Pancreas (tissue), 10 donors: ENCODE measurements around the gene TACO1. TPM values are rescaled to one million over a fixed set of nuclear protein-coding genes. Genes with fewer than 3 reads are reported as not detected.

Experiments used
- ATAC-seq, 4 donors: fragments of 200-7000 bp; cut with Tn5 transposase; one replicate each; pipeline versions ENCODE4 v1.8.0 to v1.9.1; 2020; ENCODE audit warnings: mild to moderate bottlenecking in 4 of 4, moderate library complexity in 4 of 4
- DNase-seq, 6 donors: peaks; one replicate each; pipeline ENCODE4 v3.0.0-alpha.2; 2020
- FAIRE-seq: peaks from 2 replicates; lab custom pipeline; 2012; peaks lifted over from hg19 to GRCh38; lab: Jason Lieb, UNC
- H3K27ac ChIP-seq, 4 donors: fragments of 200-600 bp; sonication (generic); 1 replicate in 3 of 4; 2 replicates in 1 of 4; pipeline versions ENCODE4 v1.5.0 to v1.8.0; 2020
- H3K27me3 ChIP-seq, 4 donors: fragments of 200-600 bp; one replicate each; pipeline ENCODE4 v1.8.0; 2021
- H3K36me3 ChIP-seq, 3 donors: fragments of 200-600 bp; sonication (generic) in 1 of 3; one replicate each; pipeline versions ENCODE4 v1.5.0 to v1.8.0; 2020 to 2021
- H3K4me1 ChIP-seq, 3 donors: fragments of 200-600 bp; one replicate each; pipeline ENCODE4 v1.8.0; 2021
- H3K4me3 ChIP-seq, 4 donors: fragments of 200-600 bp; sonication (generic) in 2 of 4; one replicate each; pipeline versions ENCODE4 v1.5.0 to v1.8.0; 2020 to 2021
- H3K9me3 ChIP-seq, 4 donors: fragments of 200-600 bp; one replicate each; pipeline ENCODE4 v1.8.0; 2021
- CTCF ChIP-seq, 4 donors: fragments of 200-600 bp; sonication (generic) in 3 of 4; IDR thresholded peaks; one replicate each; pipeline versions ENCODE4 v1.5.0 to v1.8.0; 2021; ENCODE audit warnings: antibody characterized with exemption in 4 of 4
- WGBS, 2 donors: extraction: QIAGEN DNeasy Blood & Tissue Kit; methylation state at CpG; one replicate each; pipeline ENCODE4 v1.1.7; 2013; 5-methylcytosine and 5-hydroxymethylcytosine counted together
- intact Hi-C, 3 donors: fragments of 100-400 bp; cut with DNase I; formaldehyde crosslinking; loops; one replicate each; pipeline versions ENCODE4 v1.11.1 to v1.14.2; 2022
- polyA plus RNA-seq, 2 donors: library from polyadenylated mRNA; stranded (reverse); fragments of 200-250 nt; gene quantifications; one replicate each; pipeline ENCODE4 v1.2.3, GENCODE V29; 2013
- total RNA-seq, 6 donors: library from RNA; stranded (reverse); fragmentation: NEBNext Ultra II Directional in 4 of 6; extraction: Animal tissue kit (Norgen Biotek cat#: 25700) in 4 of 6; gene quantifications; one replicate each; pipeline versions ENCODE4 v1.2.1 to v1.2.4, GENCODE V29; 2021 to 2023
- donor health status: healthy with polysubstance abuse.
- donor health status: DM: no; HTN: no; CAD: no; lungs with moderate emphysema.
- donor health status: DM: no; HTN: no; CAD: no.
- donor health status: control.
- donor health status: control.
- donor health status: Bipolar disorder and iron deficiency.
- donor health status: DM: yes; HTN: yes; CAD: no.
- donor health status: DM: no; HTN: no; CAD: no.
- donor health status: DM: no; HTN: no; CAD: no.
- donor health status: DM: yes; HTN: yes; CAD: no.

Gene TACO1
- total and polyA plus RNA-seq, 8 donors, result 5.6 to 11.6 (median 8.6) TPM

- no peaks in the 10 kb centered on the region for H3K9me3 ChIP-seq
- H3K36me3 ChIP-seq, result no peaks in the 10 kb centered on the region
- intact Hi-C loops, result no loop called here
- FAIRE-seq, result no peak
- H3K27me3 ChIP-seq, result no peaks in the 10 kb centered on the region
- peak overlapping the region; percentile 48 to 68 (median 60) for H3K4me3 ChIP-seq
- ATAC-seq, result peak in 3 of 4 donors; percentile 6 to 24 (median 21)
- DNase-seq, result no peak
- WGBS, 2 donors, result 7 to 9% methylated on average over 10 of the region's 10 CpGs
- peak overlapping the region; percentile 51 to 75 (median 70) for H3K27ac ChIP-seq
- peaks cover 0 to 24% (median 22%) of the 10 kb centered on the region in 3 donors for H3K4me1 ChIP-seq
- TF ChIP-seq CTCF (IDR thresholded peaks at IDR 0.05), result no peak
These were observed 20.6 kb downstream of the TACO1 start for GRCh38 chr17:63621229-63621683.

GRCh38 chr17:63621684-63622573 lies 21.2 kb downstream of the TACO1 start, which contains the start of gene MAP3K3:
TSS of gene MAP3K3 (plus strand) at chr17:63622417. CDS start at chr17:63622760, 343 bp downstream.
- no peaks in the 10 kb centered on the region for H3K27me3 ChIP-seq
- no peak for TF ChIP-seq CTCF (IDR thresholded peaks at IDR 0.05)
- peak within 1 kb of the TSS; percentile 51 to 82 (median 76) for H3K27ac ChIP-seq
- no peaks in the 10 kb centered on the region for H3K9me3 ChIP-seq
- H3K4me1 ChIP-seq, result peaks cover 0 to 30% (median 29%) of the 10 kb centered on the region in 3 donors
- intact Hi-C loops, result no loop called here
- FAIRE-seq, result peak; percentile 97
- H3K36me3 ChIP-seq, result no peaks in the 10 kb centered on the region
- WGBS, 2 donors, result 0 to 1% methylated on average over 56 to 75 of the region's 75 CpGs
- H3K4me3 ChIP-seq, result peak within 1 kb of the TSS; percentile 57 to 71 (median 66)
- DNase-seq, result peak; percentile 96 to 100 (median 99)
- ATAC-seq, result peak; percentile 91 to 96 (median 94)

GRCh38 chr17:63622574-63623390 lies 22.1 kb downstream of the TACO1 start:
- no peaks in the 10 kb centered on the region for H3K36me3 ChIP-seq
- intact Hi-C loops, result no loop called here
- TF ChIP-seq CTCF (IDR thresholded peaks at IDR 0.05), result no peak
- FAIRE-seq, result no peak
- H3K4me3 ChIP-seq, result peak overlapping the region; percentile 49 to 71 (median 62)
- H3K9me3 ChIP-seq, result no peaks in the 10 kb centered on the region
- DNase-seq, result peak; percentile 73 to 93 (median 83)
- peaks cover 0 to 31% (median 29%) of the 10 kb centered on the region in 3 donors for H3K4me1 ChIP-seq
- no peaks in the 10 kb centered on the region for H3K27me3 ChIP-seq
- 0% methylated on average over 59 to 100 of the region's 100 CpGs for WGBS, 2 donors
- peak; percentile 15 to 39 (median 19) for ATAC-seq
- H3K27ac ChIP-seq, result peak overlapping the region; percentile 43 to 82 (median 74)

- 21 to 23% methylated on average over 7 of the region's 7 CpGs for WGBS, 2 donors
- no peak for TF ChIP-seq CTCF (IDR thresholded peaks at IDR 0.05)
- intact Hi-C loops, result no loop called here
- DNase-seq (no peak), ATAC-seq (no peak), FAIRE-seq (no peak)
- peak overlapping the region in 1 of 4 donors; percentile 5 for H3K27ac ChIP-seq
- H3K4me3 ChIP-seq, result peak overlapping the region in 2 of 4 donors; percentile 57 to 68
- H3K36me3 ChIP-seq, result no peaks in the 10 kb centered on the region
- H3K27me3 ChIP-seq, result no peaks in the 10 kb centered on the region
- H3K4me1 ChIP-seq, result peaks cover 0 to 33% (median 29%) of the 10 kb centered on the region in 3 donors
- H3K9me3 ChIP-seq, result no peaks in the 10 kb centered on the region
These were observed 23.3 kb downstream of the TACO1 start for GRCh38 chr17:63623786-63624530.
